Neural cell (in vitro differentiated cells): ENCODE measurements around the gene BOD1L2.

Experiments used
- EP300 ChIP-seq: fragments of 450-650 bp; conservative IDR thresholded peaks from 2 replicates; pipeline ENCODE4 v1.6.1; 2014; ENCODE audit warnings: antibody characterized with exemption, mild to moderate bottlenecking, moderate library complexity; ENCODE audit not compliant: poor library complexity, severe bottlenecking
- EZH2 ChIP-seq: fragments of 200-600, 300-800 bp; shearing (Covaris generic), sonication (generic); IDR thresholded peaks from 2 replicates; pipeline ENCODE4 v1.6.1; 2014; ENCODE audit warnings: antibody characterized with exemption, low read length, borderline replicate concordance, mild to moderate bottlenecking; ENCODE audit not compliant: insufficient read depth, poor library complexity, severe bottlenecking
- TF ChIP-seq, protein P1 (sequence below): fragments of 450-650 bp; IDR thresholded peaks from 2 replicates; pipeline ENCODE4 v1.5.1; 2014; ENCODE audit warnings: antibody characterized with exemption, mild to moderate bottlenecking, moderate library complexity; ENCODE audit not compliant: poor library complexity, severe bottlenecking

- TF ChIP-seq EP300, result no peak
- TF ChIP-seq, protein P1, sequence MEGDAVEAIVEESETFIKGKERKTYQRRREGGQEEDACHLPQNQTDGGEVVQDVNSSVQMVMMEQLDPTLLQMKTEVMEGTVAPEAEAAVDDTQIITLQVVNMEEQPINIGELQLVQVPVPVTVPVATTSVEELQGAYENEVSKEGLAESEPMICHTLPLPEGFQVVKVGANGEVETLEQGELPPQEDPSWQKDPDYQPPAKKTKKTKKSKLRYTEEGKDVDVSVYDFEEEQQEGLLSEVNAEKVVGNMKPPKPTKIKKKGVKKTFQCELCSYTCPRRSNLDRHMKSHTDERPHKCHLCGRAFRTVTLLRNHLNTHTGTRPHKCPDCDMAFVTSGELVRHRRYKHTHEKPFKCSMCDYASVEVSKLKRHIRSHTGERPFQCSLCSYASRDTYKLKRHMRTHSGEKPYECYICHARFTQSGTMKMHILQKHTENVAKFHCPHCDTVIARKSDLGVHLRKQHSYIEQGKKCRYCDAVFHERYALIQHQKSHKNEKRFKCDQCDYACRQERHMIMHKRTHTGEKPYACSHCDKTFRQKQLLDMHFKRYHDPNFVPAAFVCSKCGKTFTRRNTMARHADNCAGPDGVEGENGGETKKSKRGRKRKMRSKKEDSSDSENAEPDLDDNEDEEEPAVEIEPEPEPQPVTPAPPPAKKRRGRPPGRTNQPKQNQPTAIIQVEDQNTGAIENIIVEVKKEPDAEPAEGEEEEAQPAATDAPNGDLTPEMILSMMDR, result no peak
- TF ChIP-seq EZH2, result no peak
Observed at GRCh38 chr18:57142324-57142723, 4.6 kb upstream of the BOD1L2 start.
